Prostate gland (tissue), 2 donors: Measurements from ENCODE around the gene FANK1. TPM values are rescaled to one million over a fixed set of nuclear protein-coding genes. Genes with fewer than 3 reads are reported as not detected.

Source experiments
- DNase-seq: peaks from one replicate; pipeline ENCODE4 v3.0.0-alpha.2; 2019; ENCODE audit warnings: low spot score
- H3K27ac ChIP-seq, 2 donors: fragments of 200-600 bp; sonication (generic); 2 replicates each; pipeline ENCODE4 v1.5.1; 2017 to 2019
- H3K27me3 ChIP-seq: fragments of 200-600 bp; sonication (generic); replicated peaks from 2 replicates; pipeline ENCODE4 v1.5.1; 2019; ENCODE audit not compliant: insufficient read depth
- H3K36me3 ChIP-seq, 2 donors: fragments of 200-600 bp; sonication (generic); 1 replicate in 1 of 2; 2 replicates in 1 of 2; pipeline versions ENCODE4 v1.5.1 to v1.8.1; 2017 to 2019
- H3K4me1 ChIP-seq: fragments of 200-600 bp; sonication (generic); replicated peaks from 2 replicates; pipeline ENCODE4 v1.5.1; 2019
- H3K4me3 ChIP-seq, 2 donors: fragments of 200-600 bp; sonication (generic); 2 replicates each; pipeline ENCODE4 v1.5.1; 2017 to 2019
- H3K9me3 ChIP-seq: fragments of 200-600 bp; sonication (generic); 2 replicates; pipeline ENCODE4 v1.5.1; 2017
- POLR2A ChIP-seq: fragments of 450-650 bp; IDR thresholded peaks from one replicate; pipeline ENCODE4 v1.6.1; 2016; ENCODE audit warnings: antibody characterized with exemption, mild to moderate bottlenecking
- POLR2AphosphoS5 ChIP-seq: sonication (generic); formaldehyde crosslinking; IDR thresholded peaks from one replicate; pipeline ENCODE4 v1.6.1; 2017; ENCODE audit warnings: antibody characterized with exemption
- WGBS: methylation state at CpG from one replicate; pipeline ENCODE4 v1.1.5; 2018; 5-methylcytosine and 5-hydroxymethylcytosine counted together
- intact Hi-C: fragments of 100-400 bp; cut with DNase I; formaldehyde crosslinking; loops from one replicate; pipeline ENCODE4 v1.14.2; 2022
- total RNA-seq, 2 donors: library from RNA; depleted of rRNA; stranded (reverse); fragments of >200 nt; gene quantifications; one replicate each; pipeline ENCODE4 v1.1.0, GENCODE V29; 2016
- TF ChIP-seq, protein P1 (sequence below), 4 experiments: fragments of 200-600 bp in 2 of 4; fragments of 450-650 bp in 2 of 4; sonication (generic) in 2 of 4; IDR thresholded peaks; 1 replicate in 3 of 4; 2 replicates in 1 of 4; pipeline ENCODE4 v1.5.1; 2016 to 2019; ENCODE audit warnings: antibody characterized with exemption in 4 of 4, mild to moderate bottlenecking in 2 of 4, moderate library complexity in 2 of 4

Gene FANK1
- total RNA-seq, 2 donors from 2014 or later = 2.6 to 7.9 TPM

- WGBS = 83% methylated on average over 3 of the region's 3 CpGs
- TF ChIP-seq, protein P1, sequence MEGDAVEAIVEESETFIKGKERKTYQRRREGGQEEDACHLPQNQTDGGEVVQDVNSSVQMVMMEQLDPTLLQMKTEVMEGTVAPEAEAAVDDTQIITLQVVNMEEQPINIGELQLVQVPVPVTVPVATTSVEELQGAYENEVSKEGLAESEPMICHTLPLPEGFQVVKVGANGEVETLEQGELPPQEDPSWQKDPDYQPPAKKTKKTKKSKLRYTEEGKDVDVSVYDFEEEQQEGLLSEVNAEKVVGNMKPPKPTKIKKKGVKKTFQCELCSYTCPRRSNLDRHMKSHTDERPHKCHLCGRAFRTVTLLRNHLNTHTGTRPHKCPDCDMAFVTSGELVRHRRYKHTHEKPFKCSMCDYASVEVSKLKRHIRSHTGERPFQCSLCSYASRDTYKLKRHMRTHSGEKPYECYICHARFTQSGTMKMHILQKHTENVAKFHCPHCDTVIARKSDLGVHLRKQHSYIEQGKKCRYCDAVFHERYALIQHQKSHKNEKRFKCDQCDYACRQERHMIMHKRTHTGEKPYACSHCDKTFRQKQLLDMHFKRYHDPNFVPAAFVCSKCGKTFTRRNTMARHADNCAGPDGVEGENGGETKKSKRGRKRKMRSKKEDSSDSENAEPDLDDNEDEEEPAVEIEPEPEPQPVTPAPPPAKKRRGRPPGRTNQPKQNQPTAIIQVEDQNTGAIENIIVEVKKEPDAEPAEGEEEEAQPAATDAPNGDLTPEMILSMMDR (IDR thresholded peaks at IDR 0.05) = no peak
- no peak for TF ChIP-seq POLR2AphosphoS5
- TF ChIP-seq POLR2A = no peak
- no peak for DNase-seq
- Histone ChIP-seq H3K4me1 (no peaks in the 10 kb centered on the region), H3K4me3 (no peak overlapping the region), H3K9me3 (no peaks in the 10 kb centered on the region), H3K27ac (no peak overlapping the region), H3K27me3 (no peaks in the 10 kb centered on the region), H3K36me3 (no peaks in the 10 kb centered on the region)
- intact Hi-C loops = no loop called here
Observed at GRCh38 chr10:126029999-126030398, 133.6 kb downstream of the FANK1 start.

- Histone ChIP-seq H3K4me1 (no peaks in the 10 kb centered on the region), H3K27me3 (no peaks in the 10 kb centered on the region), H3K36me3 (no peaks in the 10 kb centered on the region), H3K9me3 (no peaks in the 10 kb centered on the region), H3K27ac (no peak overlapping the region), H3K4me3 (no peak overlapping the region)
- WGBS = 100% methylated on average over 2 of the region's 2 CpGs
- no peak for DNase-seq
- TF ChIP-seq POLR2AphosphoS5 (no peak), POLR2A (no peak)
- TF ChIP-seq, protein P1 (IDR thresholded peaks at IDR 0.05) = no peak
- intact Hi-C loops = no loop called here
Observed at GRCh38 chr10:126034586-126034985, 138.2 kb downstream of the FANK1 start.

DNA sequence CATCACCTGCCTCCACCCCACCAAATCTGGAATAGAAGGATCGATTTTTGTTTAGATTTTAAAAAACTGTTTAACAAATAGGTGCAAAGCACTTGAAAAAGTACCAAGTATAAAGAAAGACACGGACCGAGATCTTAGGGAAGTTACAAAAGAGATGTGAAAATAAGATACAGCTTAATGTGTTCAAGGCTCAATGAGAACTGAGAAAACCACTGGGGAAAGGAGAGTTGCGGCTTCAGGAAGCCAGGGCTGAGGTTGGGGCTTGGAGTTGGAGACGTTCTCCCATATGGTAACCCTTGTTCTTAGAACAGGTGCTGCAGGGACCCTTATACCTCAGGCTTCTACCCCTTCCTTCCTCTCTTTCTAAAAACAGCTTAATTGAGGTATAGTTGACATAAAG, 140.2 kb downstream of the FANK1 start:
- no peaks in the 10 kb centered on the region for H3K27me3 ChIP-seq
- DNase-seq = no peak
- TF ChIP-seq, protein P1 (IDR thresholded peaks at IDR 0.05) = no peak
- TF ChIP-seq POLR2AphosphoS5 (no peak), POLR2A (no peak)
- H3K36me3 ChIP-seq = no peaks in the 10 kb centered on the region
- intact Hi-C loops = no loop called here
- whole genome bisulfite sequencing = 63% methylated on average over 5 of the region's 5 CpGs
- no peaks in the 10 kb centered on the region for H3K4me1 ChIP-seq
- no peak overlapping the region for H3K27ac ChIP-seq
- H3K9me3 ChIP-seq = no peaks in the 10 kb centered on the region
- no peak overlapping the region for H3K4me3 ChIP-seq

- Histone ChIP-seq H3K4me3 (no peak overlapping the region), H3K9me3 (no peaks in the 10 kb centered on the region), H3K4me1 (no peaks in the 10 kb centered on the region), H3K27ac (no peak overlapping the region), H3K36me3 (no peaks in the 10 kb centered on the region), H3K27me3 (no peaks in the 10 kb centered on the region)
- intact Hi-C loops = no loop called here
- no peak for DNase-seq
- TF ChIP-seq, protein P1 (IDR thresholded peaks at IDR 0.05) = no peak
- TF ChIP-seq POLR2AphosphoS5 = no peak
- no peak for TF ChIP-seq POLR2A
- WGBS = 90% methylated on average over 10 of the region's 10 CpGs
Observed at GRCh38 chr10:126037946-126038345, 141.6 kb downstream of the FANK1 start.

DNA sequence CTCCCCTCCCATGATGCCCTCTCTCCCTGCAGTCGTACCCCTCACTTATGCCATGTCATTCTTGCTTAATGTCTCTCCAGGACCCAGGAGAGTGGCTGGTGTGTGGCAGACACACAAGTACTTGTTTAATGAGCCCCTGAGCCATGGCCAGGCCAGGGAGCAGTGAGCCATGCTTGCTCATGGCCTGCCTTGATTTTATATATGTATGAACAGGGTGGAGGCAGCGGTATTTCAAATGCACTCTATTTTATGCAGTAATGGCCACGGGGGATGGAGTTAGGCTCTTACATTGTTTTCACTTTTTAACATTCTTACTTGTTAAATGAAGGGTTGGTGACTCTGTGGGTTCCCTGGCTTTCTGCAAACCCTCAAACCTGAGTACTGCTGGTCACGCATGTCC, 144.8 kb downstream of the FANK1 start:
- Histone ChIP-seq H3K36me3 (no peaks in the 10 kb centered on the region), H3K27me3 (no peaks in the 10 kb centered on the region), H3K4me1 (no peaks in the 10 kb centered on the region), H3K9me3 (no peaks in the 10 kb centered on the region), H3K27ac (no peak overlapping the region), H3K4me3 (no peak overlapping the region)
- TF ChIP-seq POLR2A = no peak
- no peak for TF ChIP-seq POLR2AphosphoS5
- TF ChIP-seq, protein P1 (IDR thresholded peaks at IDR 0.05) = no peak
- intact Hi-C loops = no loop called here
- no peak for DNase-seq
- 95% methylated on average over 4 of the region's 4 CpGs for WGBS
